ENCODE results near the gene ROS1.
A peak's percentile ranks its signal among the peaks of the same experiment; 100 is the strongest.
"Not testable (repeated sequence)": the region's sequence is repeated elsewhere in the genome, so short reads cannot be mapped to it uniquely, and the experiment has no call there.

The ROS1 gene

GRCh38 chr6:117425431-117426153 is at the start of gene ROS1:
ROS1 (minus strand) TSS chr6:117425942; CDS start chr6:117425656, 286 bp downstream.
- no peak for DNase-seq (ENCODE audit: low spot score)

- no peak for DNase-seq (ENCODE audit: low spot score)
Measured at GRCh38 chr6:117473401-117473800, 47.7 kb upstream of the ROS1 start.

GRCh38 chr6:117472667-117473066 is 46.9 kb upstream of the ROS1 start:
- no peak for DNase-seq (ENCODE audit: low spot score)

- DNase-seq (ENCODE audit: low spot score) = no peak
Measured at GRCh38 chr6:117469791-117470190, 44.0 kb upstream of the ROS1 start.

GRCh38 chr6:117469356-117469755 is 43.6 kb upstream of the ROS1 start:
- no peak for DNase-seq (ENCODE audit: low spot score)

- not testable (repeated sequence) for DNase-seq (ENCODE audit: low spot score)
Measured at GRCh38 chr6:117468527-117468926, 42.8 kb upstream of the ROS1 start.

GRCh38 chr6:117467876-117468275 is 42.1 kb upstream of the ROS1 start:
- DNase-seq (ENCODE audit: low spot score) = no peak

- DNase-seq (ENCODE audit: low spot score) = no peak
Measured at GRCh38 chr6:117465691-117466090, 39.9 kb upstream of the ROS1 start.

- no peak for DNase-seq (ENCODE audit: low spot score)
Measured at GRCh38 chr6:117464700-117465099, 39.0 kb upstream of the ROS1 start.

GRCh38 chr6:117463762-117464665 is 38.3 kb upstream of the ROS1 start:
- DNase-seq (ENCODE audit: low spot score) = no peak

GRCh38 chr6:117459204-117459944 is 33.6 kb upstream of the ROS1 start:
- no peak for DNase-seq (ENCODE audit: low spot score)

- no peak for DNase-seq (ENCODE audit: low spot score)
Measured at GRCh38 chr6:117456998-117457397, 31.3 kb upstream of the ROS1 start.

GRCh38 chr6:117456250-117456649 is 30.5 kb upstream of the ROS1 start:
- DNase-seq (ENCODE audit: low spot score) = no peak

- DNase-seq (ENCODE audit: low spot score) = no peak
Measured at GRCh38 chr6:117451671-117452070, 25.9 kb upstream of the ROS1 start.

- peak; percentile 61 for DNase-seq (ENCODE audit: low spot score)
Measured at GRCh38 chr6:117449549-117450439, 24.1 kb upstream of the ROS1 start.

GRCh38 chr6:117448732-117449485 is 23.2 kb upstream of the ROS1 start:
- peak; percentile 71 for DNase-seq (ENCODE audit: low spot score)

- DNase-seq (ENCODE audit: low spot score) = no peak
Measured at GRCh38 chr6:117448011-117448410, 22.3 kb upstream of the ROS1 start.

- no peak for DNase-seq (ENCODE audit: low spot score)
Measured at GRCh38 chr6:117446861-117447260, 21.1 kb upstream of the ROS1 start.

GRCh38 chr6:117444600-117444999 is 18.9 kb upstream of the ROS1 start:
- DNase-seq (ENCODE audit: low spot score) = no peak

- not testable (repeated sequence) for DNase-seq (ENCODE audit: low spot score)
Measured at GRCh38 chr6:117442313-117442712, 16.6 kb upstream of the ROS1 start.

GRCh38 chr6:117441824-117442264 is 16.1 kb upstream of the ROS1 start:
- no peak for DNase-seq (ENCODE audit: low spot score)
